ENCODE data around the gene CCDC91. TPM values are rescaled to one million over a fixed set of nuclear protein-coding genes. Genes with fewer than 3 reads are reported as not detected.

Gene CCDC91
- total RNA-seq, 1 donor from 2014 or later = 23.5 TPM

DNA sequence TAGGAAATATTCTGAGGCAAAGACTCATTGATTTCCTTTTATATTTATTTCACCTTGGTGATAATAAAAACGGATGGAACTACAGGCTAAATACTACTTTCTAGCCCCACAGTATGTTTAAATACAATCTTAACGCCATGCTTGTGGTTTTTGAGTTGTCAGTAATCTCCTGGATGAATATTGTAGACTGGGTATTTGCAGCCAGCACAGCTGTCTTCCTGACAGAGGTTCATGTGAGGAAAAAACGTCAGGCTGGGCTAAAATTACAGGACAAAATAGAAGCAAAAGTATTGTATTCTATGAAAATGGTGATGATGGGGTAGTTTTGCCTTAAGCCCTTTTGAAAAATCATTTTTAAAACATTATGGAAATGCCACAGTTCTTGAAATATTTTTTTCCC, 140.9 kb downstream of the CCDC91 start:
- no peak for DNase-seq (ENCODE audit: low read depth)
- TF ChIP-seq CTCF (IDR thresholded peaks at IDR 0.05; ENCODE audit: insufficient read depth, low read length, poor library complexity, severe bottlenecking) = no peak

DNA sequence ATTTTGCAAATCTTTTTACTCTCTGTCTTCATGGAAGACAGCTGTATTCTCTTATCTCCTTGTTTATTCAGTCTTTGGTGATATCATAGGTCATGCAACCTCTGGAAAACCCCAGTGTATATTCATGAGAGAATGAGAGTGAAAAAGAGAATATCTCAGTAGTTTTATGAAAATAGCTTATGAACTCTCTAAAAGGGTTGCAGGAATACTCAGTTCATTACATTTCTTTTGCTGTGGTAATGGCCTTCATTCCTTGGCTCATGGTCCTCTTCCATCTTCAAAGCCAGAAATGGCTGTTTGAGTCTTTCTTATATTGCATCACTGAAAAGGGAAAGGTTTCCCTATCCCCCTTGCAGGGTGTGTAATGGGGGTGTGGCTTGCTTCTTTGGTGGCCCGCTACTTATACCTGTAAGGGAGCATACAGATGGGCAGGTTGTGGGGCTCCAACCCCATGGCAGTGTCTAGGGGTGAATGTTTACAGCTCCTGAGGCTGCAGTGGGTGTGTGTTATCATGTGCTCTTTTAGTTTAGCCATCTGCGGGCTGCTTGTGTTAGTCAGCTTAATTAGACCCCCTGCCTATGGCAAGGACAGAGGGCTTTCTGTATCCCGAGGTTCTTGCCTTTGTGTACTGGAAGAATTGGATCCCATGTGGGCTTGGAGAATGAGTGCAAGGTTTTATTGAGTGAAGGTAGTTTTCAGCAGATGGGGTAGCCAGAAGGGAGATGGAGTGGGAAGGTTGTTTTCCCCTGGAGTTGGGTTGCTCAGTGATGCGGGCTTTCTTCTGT, 150.2 kb downstream of the CCDC91 start:
- no peak for TF ChIP-seq CTCF (IDR thresholded peaks at IDR 0.05; ENCODE audit: insufficient read depth, low read length, poor library complexity, severe bottlenecking)
- no peak for DNase-seq (ENCODE audit: low read depth)
- Histone ChIP-seq H3K27me3 (ENCODE audit: control insufficient read depth, insufficient read depth, low read length) (no peaks in the 10 kb centered on the region), H3K4me3 (ENCODE audit: low read depth, low read length) (no peak overlapping the region), H3K36me3 (ENCODE audit: control insufficient read depth, insufficient read depth, low read length) (no peaks in the 10 kb centered on the region)

More for the DNA sequence above, 140.9 kb downstream of the CCDC91 start:
- H3K36me3 ChIP-seq (ENCODE audit: control insufficient read depth, insufficient read depth, low read length) = no peaks in the 10 kb centered on the region
- H3K27me3 ChIP-seq (ENCODE audit: control insufficient read depth, insufficient read depth, low read length) = no peaks in the 10 kb centered on the region
- H3K4me3 ChIP-seq (ENCODE audit: low read depth, low read length) = no peak overlapping the region

DNA sequence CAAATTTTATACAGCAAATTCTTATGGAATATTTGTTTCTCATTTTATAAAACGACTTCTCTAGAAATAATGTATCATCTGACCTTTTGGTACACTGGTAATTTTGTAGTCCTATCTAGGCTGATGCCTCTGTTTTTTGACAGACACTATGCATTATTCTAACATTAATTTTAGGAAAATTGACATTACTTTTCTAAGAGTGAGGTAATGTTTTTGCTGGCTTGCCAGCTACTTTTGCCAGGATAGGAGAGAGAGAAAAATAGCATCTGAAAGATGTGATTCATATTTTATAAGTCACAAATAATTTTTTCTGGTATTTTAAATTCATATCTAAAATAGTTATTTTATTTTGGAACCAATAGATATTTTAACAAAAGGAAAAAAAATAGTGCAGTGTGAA, 153.5 kb downstream of the CCDC91 start:
- TF ChIP-seq CTCF (IDR thresholded peaks at IDR 0.05; ENCODE audit: insufficient read depth, low read length, poor library complexity, severe bottlenecking) = no peak
- Histone ChIP-seq H3K27me3 (ENCODE audit: control insufficient read depth, insufficient read depth, low read length) (no peaks in the 10 kb centered on the region), H3K4me3 (ENCODE audit: low read depth, low read length) (no peak overlapping the region), H3K36me3 (ENCODE audit: control insufficient read depth, insufficient read depth, low read length) (no peaks in the 10 kb centered on the region)
- no peak for DNase-seq (ENCODE audit: low read depth)

GRCh38 chr12:28346567-28346966, 156.3 kb downstream of the CCDC91 start:
- H3K36me3 ChIP-seq (ENCODE audit: control insufficient read depth, insufficient read depth, low read length) = no peaks in the 10 kb centered on the region
- no peak overlapping the region for H3K4me3 ChIP-seq (ENCODE audit: low read depth, low read length)
- no peaks in the 10 kb centered on the region for H3K27me3 ChIP-seq (ENCODE audit: control insufficient read depth, insufficient read depth, low read length)
- no peak for DNase-seq (ENCODE audit: low read depth)
- no peak for TF ChIP-seq CTCF (IDR thresholded peaks at IDR 0.05; ENCODE audit: insufficient read depth, low read length, poor library complexity, severe bottlenecking)

DNA sequence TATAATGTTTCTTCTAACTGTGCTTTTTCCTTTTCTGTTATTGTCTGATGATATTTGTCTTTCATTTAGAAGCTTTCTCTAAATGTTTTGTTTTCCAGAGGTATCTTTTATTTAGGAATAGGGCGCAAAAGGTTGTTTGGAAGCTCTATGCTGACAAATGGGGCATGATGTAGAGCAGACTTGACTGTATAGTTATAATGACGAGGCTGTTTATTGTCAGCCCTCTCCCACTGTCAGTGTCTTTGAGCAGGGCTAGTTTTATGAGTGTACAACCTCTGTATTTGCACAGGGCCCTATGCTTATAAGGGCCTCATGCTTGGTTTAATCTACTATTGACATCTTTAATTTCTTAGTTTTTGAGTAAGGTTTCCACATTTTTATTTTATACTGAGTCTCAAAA, 158.9 kb downstream of the CCDC91 start:
- no peaks in the 10 kb centered on the region for H3K36me3 ChIP-seq (ENCODE audit: control insufficient read depth, insufficient read depth, low read length)
- no peaks in the 10 kb centered on the region for H3K27me3 ChIP-seq (ENCODE audit: control insufficient read depth, insufficient read depth, low read length)
- no peak for TF ChIP-seq CTCF (IDR thresholded peaks at IDR 0.05; ENCODE audit: insufficient read depth, low read length, poor library complexity, severe bottlenecking)
- no peak overlapping the region for H3K4me3 ChIP-seq (ENCODE audit: low read depth, low read length)
- no peak for DNase-seq (ENCODE audit: low read depth)

- DNase-seq (ENCODE audit: low read depth) = no peak
- Histone ChIP-seq H3K27me3 (ENCODE audit: control insufficient read depth, insufficient read depth, low read length) (no peaks in the 10 kb centered on the region), H3K4me3 (ENCODE audit: low read depth, low read length) (no peak overlapping the region), H3K36me3 (ENCODE audit: control insufficient read depth, insufficient read depth, low read length) (no peaks in the 10 kb centered on the region)
- no peak for TF ChIP-seq CTCF (IDR thresholded peaks at IDR 0.05; ENCODE audit: insufficient read depth, low read length, poor library complexity, severe bottlenecking)
Measured at GRCh38 chr12:28350502-28350901, 160.2 kb downstream of the CCDC91 start.

Data from kidney epithelial cell (primary cell).